H1 (cell line): ENCODE results near the gene PDE4D. TPM values are rescaled to one million over a fixed set of nuclear protein-coding genes. Genes with fewer than 3 reads are reported as not detected.

Experiments used
- CTCF ChIA-PET: fragments of 300-600 bp; sonication (Branson Sonifier 250); formaldehyde crosslinking; loops from one replicate; lab custom pipeline; 2021; ENCODE audit not compliant: partially characterized antibody; lab: Charles Lee
- POLR2A ChIA-PET: fragments of 300-600 bp; sonication (Branson Sonifier 250); formaldehyde crosslinking; loops from one replicate; lab custom pipeline; 2021; ENCODE audit warnings: inconsistent platforms; ENCODE audit not compliant: partially characterized antibody; lab: Charles Lee
- DNase-seq, 2 experiments: peaks; one replicate each; pipeline versions ENCODE4 v3.0.0 to v3.0.0-alpha.2; 2010 to 2022; ENCODE audit warnings: low spot score in 2 of 2, low read depth in 1 of 2, mixed read lengths in 1 of 2
- FAIRE-seq: peaks from 2 replicates; lab custom pipeline; 2011; peaks lifted over from hg19 to GRCh38; lab: Jason Lieb, UNC
- H2AFZ ChIP-seq: 2 replicates; pipeline ENCODE4 v1.8.1; 2012; ENCODE audit warnings: low read length, inconsistent platforms
- H2AK5ac ChIP-seq: 2 replicates; pipeline ENCODE4 v1.6.1; 2013; ENCODE audit warnings: low read depth, low read length
- H2BK120ac ChIP-seq: replicated peaks from 2 replicates; pipeline ENCODE3; 2013; ENCODE audit warnings: low read depth, low read length, inconsistent platforms
- H2BK12ac ChIP-seq: 2 replicates; pipeline ENCODE4 v1.6.1; 2013; ENCODE audit warnings: low read depth, low read length
- H2BK15ac ChIP-seq: 2 replicates; pipeline ENCODE4 v1.6.1; 2013; ENCODE audit warnings: low read length
- H2BK20ac ChIP-seq: 2 replicates; pipeline ENCODE4 v1.6.1; 2013; ENCODE audit warnings: low read length
- H2BK5ac ChIP-seq: 2 replicates; pipeline ENCODE4 v1.6.1; 2013; ENCODE audit warnings: low read depth, low read length
- H3K14ac ChIP-seq: 2 replicates; pipeline ENCODE4 v1.6.1; 2013; ENCODE audit warnings: inconsistent platforms; ENCODE audit not compliant: insufficient read length
- H3K18ac ChIP-seq: 2 replicates; pipeline ENCODE4 v1.6.1; 2013; ENCODE audit warnings: low read length; ENCODE audit errors: extremely low read depth
- H3K23ac ChIP-seq: 2 replicates; pipeline ENCODE4 v1.6.1; 2013; ENCODE audit warnings: inconsistent platforms; ENCODE audit not compliant: insufficient read length
- H3K23me2 ChIP-seq: 2 replicates; pipeline ENCODE4 v1.6.1; 2013; ENCODE audit warnings: low read depth, low read length
- H3K27ac ChIP-seq: 2 replicates; pipeline ENCODE4 v1.6.1; 2011; ENCODE audit warnings: low read depth, low read length, inconsistent platforms
- H3K27me3 ChIP-seq, 4 experiments: replicated peaks in 1 of 4; 1 replicate in 1 of 4; 2 replicates in 3 of 4; pipeline versions ENCODE4 v1.6.1 to v1.8.1; 2011 to 2013; ENCODE audit warnings: low read length in 3 of 4, mild to moderate bottlenecking in 3 of 4, inconsistent platforms in 2 of 4, mixed read lengths in 2 of 4, moderate library complexity in 1 of 4; ENCODE audit not compliant: control insufficient read depth in 3 of 4, insufficient read depth in 3 of 4; ENCODE audit errors: extremely low read depth in 1 of 4
- H3K36me3 ChIP-seq, 4 experiments: 2 replicates each; pipeline versions ENCODE4 v1.6.1 to v1.8.1; 2011 to 2013; ENCODE audit warnings: mild to moderate bottlenecking in 4 of 4, low read length in 3 of 4, moderate library complexity in 2 of 4, control low read depth in 1 of 4, inconsistent platforms in 1 of 4; ENCODE audit not compliant: insufficient read depth in 4 of 4, control insufficient read depth in 2 of 4
- H3K4ac ChIP-seq: replicated peaks from 2 replicates; pipeline ENCODE3; 2013; ENCODE audit warnings: low read length, low read depth, mixed read lengths, inconsistent platforms; ENCODE audit not compliant: insufficient read length
- H3K4me1 ChIP-seq, 4 experiments: replicated peaks in 1 of 4; 1 replicate in 1 of 4; 2 replicates in 3 of 4; pipeline versions ENCODE4 v1.6.1 to v1.8.1; 2011 to 2013; ENCODE audit warnings: low read length in 3 of 4, inconsistent platforms in 2 of 4, mixed read lengths in 1 of 4; ENCODE audit not compliant: insufficient read depth in 4 of 4, control insufficient read depth in 3 of 4
- H3K4me2 ChIP-seq, 2 experiments: 2 replicates each; pipeline versions ENCODE4 v1.6.1 to v1.8.1; 2011 to 2013; ENCODE audit warnings: low read depth in 2 of 2, low read length in 2 of 2, control low read depth in 1 of 2, inconsistent platforms in 1 of 2, mild to moderate bottlenecking in 1 of 2; ENCODE audit not compliant: insufficient read depth in 1 of 2
- H3K4me3 ChIP-seq, 4 experiments: fragments of 200-600, 300-600 bp in 1 of 4; sonication (generic), shearing (Covaris generic), sonication (Bioruptor Twin) in 1 of 4; 2 replicates each; pipeline versions ENCODE4 v1.5.1 to v1.8.1; 2011 to 2016; ENCODE audit warnings: low read length in 4 of 4, low read depth in 3 of 4, control low read depth in 2 of 4, inconsistent platforms in 2 of 4, mild to moderate bottlenecking in 2 of 4, mixed read lengths in 1 of 4, moderate library complexity in 1 of 4; ENCODE audit not compliant: insufficient read depth in 2 of 4; ENCODE audit errors: extremely low read depth in 1 of 4
- H3K56ac ChIP-seq: replicated peaks from 2 replicates; pipeline ENCODE3; 2013; ENCODE audit warnings: low read depth, mild to moderate bottlenecking, mixed read lengths, low read length, inconsistent platforms; ENCODE audit not compliant: insufficient read length
- H3K79me1 ChIP-seq: 2 replicates; pipeline ENCODE4 v1.6.1; 2013; ENCODE audit warnings: low read depth, low read length, control low read depth
- H3K79me2 ChIP-seq, 2 experiments: 2 replicates each; pipeline versions ENCODE4 v1.6.1 to v1.8.1; 2012 to 2013; ENCODE audit warnings: low read length in 2 of 2, mild to moderate bottlenecking in 2 of 2, inconsistent platforms in 1 of 2; ENCODE audit not compliant: insufficient read depth in 2 of 2, control insufficient read depth in 1 of 2
- H3K9ac ChIP-seq, 4 experiments: replicated peaks in 1 of 4; 1 replicate in 1 of 4; 2 replicates in 3 of 4; pipeline versions ENCODE4 v1.6.1 to v1.8.1; 2011 to 2013; ENCODE audit warnings: low read depth in 3 of 4, low read length in 3 of 4, control low read depth in 2 of 4, mild to moderate bottlenecking in 2 of 4, moderate library complexity in 2 of 4, inconsistent platforms in 1 of 4; ENCODE audit errors: extremely low read depth in 1 of 4
- H3K9me3 ChIP-seq, 2 experiments: 2 replicates each; pipeline versions ENCODE4 v1.6.1 to v1.8.1; 2012 to 2013; ENCODE audit warnings: mild to moderate bottlenecking in 2 of 2, moderate library complexity in 2 of 2, control low read depth in 1 of 2, inconsistent platforms in 1 of 2, low read depth in 1 of 2, low read length in 1 of 2, mixed read lengths in 1 of 2; ENCODE audit not compliant: insufficient read depth in 2 of 2
- H4K20me1 ChIP-seq, 2 experiments: replicated peaks in 1 of 2; 2 replicates each; pipeline versions ENCODE3 to v1.8.1; 2011 to 2013; ENCODE audit warnings: inconsistent platforms in 2 of 2, low read length in 2 of 2, mild to moderate bottlenecking in 1 of 2; ENCODE audit not compliant: insufficient read depth in 2 of 2, control insufficient read depth in 1 of 2
- H4K5ac ChIP-seq: 2 replicates; pipeline ENCODE4 v1.6.1; 2013; ENCODE audit warnings: low read length, low read depth, mixed read lengths, inconsistent platforms; ENCODE audit not compliant: insufficient read length
- H4K8ac ChIP-seq: 2 replicates; pipeline ENCODE4 v1.8.0; 2013; ENCODE audit warnings: mild to moderate bottlenecking, moderate library complexity, low read length, inconsistent platforms; ENCODE audit not compliant: insufficient read depth; ENCODE audit errors: extremely low read depth
- H4K91ac ChIP-seq: replicated peaks from 2 replicates; pipeline ENCODE3; 2013; ENCODE audit warnings: low read length, mixed read lengths, inconsistent platforms; ENCODE audit not compliant: insufficient read length
- ATF3 ChIP-seq: IDR thresholded peaks from 2 replicates; pipeline ENCODE4 v1.6.1; 2011; ENCODE audit warnings: low read depth, mild to moderate bottlenecking, low read length; ENCODE audit not compliant: insufficient read depth
- BRCA1 ChIP-seq: IDR thresholded peaks from 2 replicates; pipeline ENCODE4 v1.6.1; 2012; ENCODE audit warnings: low read depth, low read length, improper control_type of control experiment
- EP300 ChIP-seq, 2 experiments: IDR thresholded peaks; 1 replicate in 1 of 2; 2 replicates in 1 of 2; pipeline ENCODE4 v1.6.1; 2011 to 2012; ENCODE audit warnings: low read depth in 2 of 2, low read length in 2 of 2, mild to moderate bottlenecking in 2 of 2, borderline replicate concordance in 1 of 2, inconsistent platforms in 1 of 2, moderate library complexity in 1 of 2
- JUND ChIP-seq: IDR thresholded peaks from 2 replicates; pipeline ENCODE4 v1.6.1; 2011; ENCODE audit warnings: mild to moderate bottlenecking, improper control_type of control experiment, low read length
- POLR2AphosphoS5 ChIP-seq: IDR thresholded peaks from 2 replicates; pipeline ENCODE4 v1.6.1; 2011; ENCODE audit warnings: low read depth, low read length
- RBBP5 ChIP-seq: IDR thresholded peaks from 2 replicates; pipeline ENCODE4 v1.7.1; 2012; ENCODE audit warnings: low read depth, mild to moderate bottlenecking, inconsistent platforms, low read length, moderate library complexity, borderline replicate concordance
- SIRT6 ChIP-seq: IDR thresholded peaks from one replicate; pipeline ENCODE4 v1.7.1; 2012; ENCODE audit warnings: low read length, inconsistent platforms
- SP1 ChIP-seq: IDR thresholded peaks from 2 replicates; pipeline ENCODE4 v1.6.1; 2011; ENCODE audit warnings: low read depth, low read length
- USF2 ChIP-seq: IDR thresholded peaks from 2 replicates; pipeline ENCODE4 v1.6.1; 2011; ENCODE audit warnings: low read length, improper control_type of control experiment
- WGBS, 2 experiments: shearing (Covaris generic) in 1 of 2; methylation state at CpG; one replicate each; pipeline versions ENCODE4 v1.1.6 to v1.1.7; 2013 to 2015; ENCODE audit warnings: low lambda C conversion rate in 2 of 2, mixed read lengths in 2 of 2, inconsistent platforms in 1 of 2, low coverage in 1 of 2, missing lambda C conversion rate in 1 of 2; ENCODE audit not compliant: insufficient replicate concordance in 2 of 2, insufficient coverage in 1 of 2, insufficient read length in 1 of 2; ENCODE audit errors: extremely low coverage in 1 of 2, missing lambda C conversion rate in 1 of 2; 5-methylcytosine and 5-hydroxymethylcytosine counted together
- polyA plus RNA-seq, 7 experiments: library from polyadenylated mRNA; depleted of rRNA in 3 of 7; stranded (reverse) in 5 of 7; unstranded in 2 of 7; fragments of >200 nt in 5 of 7; fragments of 200-250 nt in 2 of 7; gene quantifications; 1 replicate in 5 of 7; 2 replicates in 1 of 7; 4 replicates in 1 of 7; pipeline versions ENCODE4 v1.2.1 to v1.2.3, GENCODE V29; 2011 to 2013; ENCODE audit warnings: missing spikeins in 2 of 7, mixed read lengths in 2 of 7
- total RNA-seq: library from RNA; stranded (reverse); fragmentation: NEBNext Ultra II Directional; extraction: Animal tissue kit (Norgen Biotek cat#: 25700); gene quantifications from 2 replicates; pipeline ENCODE4 v1.2.1, GENCODE V29; 2021

The PDE4D gene
- total and polyA plus RNA-seq, 2 of the 8 experiments (the other 6 are each of a cell fraction or from before 2014, with no cell fraction given), result 2.3 to 3.7 TPM

DNA sequence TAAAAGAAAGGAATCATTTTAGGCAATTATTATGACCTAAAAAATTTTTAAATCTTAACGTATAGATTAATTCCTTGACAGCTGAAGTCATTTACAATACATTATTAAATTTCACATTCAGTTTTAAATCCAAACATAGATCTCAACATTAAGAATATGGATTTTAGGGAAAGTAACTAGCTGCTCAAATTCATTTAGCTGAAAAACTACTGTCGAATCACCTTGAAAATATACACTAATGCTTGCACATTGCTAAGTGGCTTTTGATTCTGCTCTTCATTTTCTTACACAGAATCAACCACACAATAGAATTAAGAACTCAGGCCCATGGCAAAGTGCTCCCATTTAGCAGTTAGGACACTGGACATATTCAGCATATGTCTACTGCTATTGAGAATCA is 856.5 kb downstream of the PDE4D start:
- TF ChIP-seq ATF3 (no peak), USF2 (no peak), SP1 (no peak), EP300 (IDR thresholded peaks at IDR 0.05; ENCODE audit: borderline replicate concordance in 1 of 2, low read depth in 2 of 2, low read length in 2 of 2) (no peak), BRCA1 (no peak), JUND (no peak), RBBP5 (no peak), SIRT6 (no peak), POLR2AphosphoS5 (no peak)
- Histone ChIP-seq H3K23me2 (peaks cover 13% of the 10 kb centered on the region; the same call in 1 of the 2 replicates), H3K9ac (peak overlapping the region in 1 of 4 experiments; percentile 26; a peak in 1 of 7 replicates), H4K8ac (no peak overlapping the region), H3K4me2 (no peak overlapping the region), H4K5ac (no peak overlapping the region), H2BK15ac (no peak overlapping the region), H2BK12ac (no peak overlapping the region), H3K9me3 (no peaks in the 10 kb centered on the region), H4K91ac (no peak overlapping the region), H2AFZ (no peak overlapping the region), H3K79me1 (no peaks in the 10 kb centered on the region), H3K14ac (no peak overlapping the region), H3K27me3 (peaks cover 0 to 28% (median 26%) of the 10 kb centered on the region in 4 experiments; a peak in 6 of 7 replicates), H3K4me3 (no peak overlapping the region), H4K20me1 (no peaks in the 10 kb centered on the region), H2AK5ac (no peak overlapping the region), H3K4me1 (peaks cover 0 to 2% (median 0%) of the 10 kb centered on the region in 4 experiments; a peak in 2 of 7 replicates), H3K23ac (no peak overlapping the region), H3K18ac (no peak overlapping the region), H2BK120ac (no peak overlapping the region), H3K56ac (no peak overlapping the region), H3K4ac (no peak overlapping the region), H2BK5ac (no peak overlapping the region), H3K79me2 (no peaks in the 10 kb centered on the region), H2BK20ac (no peak overlapping the region), H3K27ac (no peak overlapping the region), H3K36me3 (no peaks in the 10 kb centered on the region)
- 79% methylated on average over 2 of the region's 2 CpGs; no CpG with 5 or more reads in 1 of the 2 experiments for WGBS, 2 experiments
- ChIA-PET CTCF (interaction anchor here (0.5 to 5.8 kb wide), 6 partner anchors 26 to 144 kb away, joined by 3 to 45 read pairs (median 10); no protein-coding TSS in a partner anchor), POLR2A (no interaction called here)
- DNase-seq (no peak), FAIRE-seq (no peak)
